Activated T-helper 9 cell treated with anti-CD3 and anti-CD28 coated beads, Interleukin-2, amount 50 U/mL, for 16 hours (primary cell): ENCODE results near the gene HMOX1.
"Not testable (repeated sequence)": the region's sequence is repeated elsewhere in the genome, so short reads cannot be mapped to it uniquely, and the experiment has no call there.

Experiments used
- DNase-seq: peaks from one replicate; pipeline ENCODE4 v3.0.0-alpha.2; 2020; ENCODE audit warnings: low read depth

The HMOX1 gene

DNA sequence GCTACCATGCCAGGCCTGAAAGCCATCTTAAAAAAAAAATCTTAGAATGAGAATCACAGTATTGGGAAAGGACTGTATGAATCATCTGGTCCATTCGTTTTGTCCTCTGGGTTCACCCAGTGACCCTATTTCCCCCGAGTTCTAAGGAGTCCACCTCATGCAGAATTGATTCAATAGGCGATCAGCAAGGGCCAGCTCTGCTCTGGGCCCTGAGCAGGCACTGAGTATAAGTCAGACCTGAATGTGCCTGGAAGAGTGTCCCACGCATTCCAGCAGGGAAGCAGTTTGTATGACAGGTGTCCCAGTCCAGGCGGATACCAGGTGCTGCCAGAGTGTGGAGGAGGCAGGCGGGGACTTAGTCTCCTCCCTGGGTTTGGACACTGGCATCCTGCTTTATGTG lies 883 bp upstream of the HMOX1 start:
- no peak for DNase-seq

DNA sequence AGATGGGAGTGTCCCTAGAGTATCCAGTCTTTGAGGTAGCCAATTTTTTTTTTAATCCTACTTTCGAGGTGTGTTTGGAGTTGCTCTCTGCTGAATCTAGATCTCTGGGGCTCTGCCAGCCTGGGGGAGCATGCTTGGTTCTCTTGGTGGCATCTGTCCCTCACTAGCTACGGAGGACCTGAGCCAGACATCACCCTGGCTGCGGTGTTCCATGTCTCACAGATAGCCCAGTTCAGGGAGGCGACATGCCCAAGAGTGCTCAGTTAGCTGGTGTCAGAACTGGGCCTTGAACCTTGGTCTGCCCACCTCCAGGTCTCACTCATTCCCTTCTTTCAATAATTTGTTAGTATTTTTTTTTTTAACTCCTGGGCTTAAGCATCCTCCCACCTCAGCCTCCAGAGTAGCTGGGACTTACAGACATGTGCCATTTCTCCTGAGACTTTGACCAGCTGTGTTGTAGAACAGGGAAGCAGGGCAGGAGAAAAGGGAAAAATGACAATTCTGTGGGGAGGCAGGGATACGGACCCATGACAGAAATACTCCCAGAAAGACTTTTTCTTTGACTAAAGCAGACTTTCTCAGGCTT lies 621 bp downstream of the HMOX1 start:
- no peak for DNase-seq

DNA sequence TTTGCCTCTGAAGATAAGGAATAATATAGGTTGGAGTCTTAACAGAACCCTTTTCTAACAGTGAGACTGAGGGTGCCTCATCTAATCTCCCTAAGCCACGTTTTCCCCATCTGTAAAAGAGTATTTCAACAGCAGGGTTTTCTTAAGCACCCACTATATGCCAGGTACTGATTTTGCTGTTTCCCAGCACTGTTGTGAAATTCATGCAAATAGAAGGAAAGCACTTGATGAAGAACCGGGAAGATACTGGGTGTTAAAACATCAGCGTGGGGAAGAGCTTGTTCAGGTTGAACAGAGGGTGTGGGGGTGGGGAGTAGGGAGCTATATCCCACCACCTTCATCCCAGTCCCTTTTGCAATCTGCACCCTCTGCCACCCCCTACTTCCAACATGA lies 2.8 kb downstream of the HMOX1 start:
- DNase-seq: no peak

DNA sequence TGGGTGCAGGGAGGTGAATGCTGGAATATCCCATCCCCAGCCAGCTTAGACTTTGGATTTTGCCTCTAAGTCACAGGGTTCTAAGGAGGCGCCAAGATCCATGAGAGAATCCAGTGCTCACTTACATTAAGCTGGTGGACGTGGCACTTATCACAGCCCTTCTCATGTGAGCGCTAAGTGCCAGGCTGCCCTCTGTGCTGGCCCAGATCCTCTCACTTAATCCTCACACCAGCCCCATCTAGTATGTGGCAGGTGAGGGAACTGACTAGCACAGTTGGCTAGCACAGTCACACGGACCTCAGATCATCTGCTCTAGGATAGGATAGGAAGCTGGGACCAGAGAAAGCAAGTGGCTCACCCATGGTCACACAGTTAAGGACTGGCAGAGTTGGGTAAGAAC lies 3.6 kb downstream of the HMOX1 start:
- DNase-seq: no peak

DNA sequence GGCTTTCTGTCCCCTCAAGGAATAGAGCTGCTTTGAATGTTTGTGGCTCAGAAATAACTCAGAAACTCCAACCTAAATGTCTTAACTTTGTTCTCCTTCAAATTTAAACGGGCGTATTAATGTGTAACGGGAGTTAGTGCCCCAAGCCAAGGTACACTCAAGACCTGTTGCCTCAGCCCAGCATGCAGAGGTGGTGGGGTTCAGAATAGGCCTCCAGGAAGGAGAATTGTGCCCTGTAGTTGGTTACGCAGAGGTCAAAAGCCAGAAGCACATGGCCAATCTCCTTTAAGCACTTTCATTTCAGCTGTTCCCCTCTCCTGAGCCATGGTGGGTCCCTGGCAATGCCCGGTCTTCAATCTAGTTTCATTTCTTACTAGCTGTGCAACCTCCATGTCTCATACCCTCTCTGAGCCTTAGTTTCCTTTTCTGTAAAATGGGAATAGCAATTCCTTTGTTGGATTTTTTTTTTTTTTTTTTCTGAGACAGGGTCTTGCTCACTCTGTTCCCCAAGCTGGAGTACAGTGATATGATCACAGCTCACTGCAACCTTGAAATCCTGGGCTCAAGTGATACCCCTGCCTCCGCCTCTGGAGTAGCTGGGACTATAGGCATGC lies 4.2 kb downstream of the HMOX1 start:
- no peak for DNase-seq

DNA sequence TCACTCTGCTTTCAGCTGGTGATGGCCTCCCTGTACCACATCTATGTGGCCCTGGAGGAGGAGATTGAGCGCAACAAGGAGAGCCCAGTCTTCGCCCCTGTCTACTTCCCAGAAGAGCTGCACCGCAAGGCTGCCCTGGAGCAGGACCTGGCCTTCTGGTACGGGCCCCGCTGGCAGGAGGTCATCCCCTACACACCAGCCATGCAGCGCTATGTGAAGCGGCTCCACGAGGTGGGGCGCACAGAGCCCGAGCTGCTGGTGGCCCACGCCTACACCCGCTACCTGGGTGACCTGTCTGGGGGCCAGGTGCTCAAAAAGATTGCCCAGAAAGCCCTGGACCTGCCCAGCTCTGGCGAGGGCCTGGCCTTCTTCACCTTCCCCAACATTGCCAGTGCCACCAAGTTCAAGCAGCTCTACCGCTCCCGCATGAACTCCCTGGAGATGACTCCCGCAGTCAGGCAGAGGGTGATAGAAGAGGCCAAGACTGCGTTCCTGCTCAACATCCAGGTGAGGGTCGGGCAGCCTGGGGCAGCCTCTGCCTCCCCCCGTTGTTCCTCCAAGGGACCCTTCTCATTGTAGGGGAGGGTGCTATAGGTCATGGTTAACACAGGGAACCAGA lies 5.9 kb downstream of the HMOX1 start:
- no peak for DNase-seq

DNA sequence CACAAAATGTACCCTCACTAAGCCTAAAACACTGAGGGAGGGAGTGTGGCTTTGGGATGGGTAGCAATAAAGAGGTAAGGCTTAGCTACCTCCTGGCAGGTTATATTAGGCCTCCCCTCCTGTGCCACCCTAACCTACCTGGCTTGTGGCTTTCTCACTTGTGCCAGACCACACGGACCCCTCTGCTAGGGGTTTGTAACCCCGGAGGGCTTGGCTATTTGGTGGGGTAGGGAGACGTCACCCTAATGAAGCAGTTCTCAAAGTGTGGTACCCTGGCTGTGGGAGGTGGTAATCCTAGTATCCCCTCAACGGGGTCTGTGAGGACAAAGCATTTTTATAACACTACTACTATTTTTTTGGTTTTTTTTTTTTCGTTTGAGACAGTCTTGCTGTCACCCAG lies 10.0 kb downstream of the HMOX1 start:
- no peak for DNase-seq

DNA sequence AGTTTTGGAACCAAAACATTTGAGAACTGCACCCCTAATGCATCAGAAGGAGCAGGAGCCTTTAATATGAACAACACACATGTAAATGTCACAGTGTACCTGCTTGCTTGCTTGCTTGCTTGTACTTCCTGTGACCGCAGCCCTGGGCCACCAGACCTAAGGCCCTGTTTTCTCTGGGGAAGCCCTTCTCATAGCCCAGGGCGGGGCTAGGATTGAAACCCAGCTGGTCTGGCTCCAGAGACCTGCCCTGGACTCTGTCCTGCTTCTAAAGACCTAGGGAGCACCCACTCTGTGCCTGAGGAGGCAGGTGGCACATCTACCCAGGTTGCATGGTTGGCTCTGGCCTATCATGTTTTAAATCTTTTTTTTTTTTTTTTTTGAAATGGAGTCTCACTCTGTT lies 11.5 kb downstream of the HMOX1 start:
- DNase-seq: no peak

DNA sequence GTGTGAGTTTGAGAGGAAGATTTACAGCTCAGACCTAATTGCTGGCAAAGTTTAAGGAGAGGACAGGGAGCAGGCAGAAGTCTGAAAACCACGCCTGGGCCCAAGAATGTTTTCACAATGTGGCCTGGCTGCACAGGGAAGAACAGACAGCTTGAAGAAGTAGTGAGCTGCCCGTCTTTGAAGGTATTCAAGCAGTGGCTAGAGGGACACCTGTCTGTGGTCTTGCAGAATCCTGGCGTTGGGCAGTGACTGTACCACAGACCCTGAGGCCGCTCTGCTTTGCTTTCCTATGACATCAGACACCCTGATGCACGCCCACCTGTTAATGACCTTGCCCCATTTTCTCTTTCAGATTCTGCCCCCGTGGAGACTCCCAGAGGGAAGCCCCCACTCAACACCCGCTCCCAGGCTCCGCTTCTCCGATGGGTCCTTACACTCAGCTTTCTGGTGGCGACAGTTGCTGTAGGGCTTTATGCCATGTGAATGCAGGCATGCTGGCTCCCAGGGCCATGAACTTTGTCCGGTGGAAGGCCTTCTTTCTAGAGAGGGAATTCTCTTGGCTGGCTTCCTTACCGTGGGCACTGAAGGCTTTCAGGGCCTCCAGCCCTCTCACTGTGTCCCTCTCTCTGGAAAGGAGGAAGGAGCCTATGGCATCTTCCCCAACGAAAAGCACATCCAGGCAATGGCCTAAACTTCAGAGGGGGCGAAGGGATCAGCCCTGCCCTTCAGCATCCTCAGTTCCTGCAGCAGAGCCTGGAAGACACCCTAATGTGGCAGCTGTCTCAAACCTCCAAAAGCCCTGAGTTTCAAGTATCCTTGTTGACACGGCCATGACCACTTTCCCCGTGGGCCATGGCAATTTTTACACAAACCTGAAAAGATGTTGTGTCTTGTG lies 12.5 kb downstream of the HMOX1 start:
- DNase-seq: no peak

DNA sequence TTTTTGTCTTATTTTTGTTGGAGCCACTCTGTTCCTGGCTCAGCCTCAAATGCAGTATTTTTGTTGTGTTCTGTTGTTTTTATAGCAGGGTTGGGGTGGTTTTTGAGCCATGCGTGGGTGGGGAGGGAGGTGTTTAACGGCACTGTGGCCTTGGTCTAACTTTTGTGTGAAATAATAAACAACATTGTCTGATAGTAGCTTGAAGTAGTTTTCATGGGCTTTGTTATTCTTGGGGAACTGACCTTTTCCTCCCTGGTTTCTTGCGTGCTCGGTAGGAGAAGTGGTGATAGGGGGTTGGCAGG lies 13.1 kb downstream of the HMOX1 start:
- no peak for DNase-seq

DNA sequence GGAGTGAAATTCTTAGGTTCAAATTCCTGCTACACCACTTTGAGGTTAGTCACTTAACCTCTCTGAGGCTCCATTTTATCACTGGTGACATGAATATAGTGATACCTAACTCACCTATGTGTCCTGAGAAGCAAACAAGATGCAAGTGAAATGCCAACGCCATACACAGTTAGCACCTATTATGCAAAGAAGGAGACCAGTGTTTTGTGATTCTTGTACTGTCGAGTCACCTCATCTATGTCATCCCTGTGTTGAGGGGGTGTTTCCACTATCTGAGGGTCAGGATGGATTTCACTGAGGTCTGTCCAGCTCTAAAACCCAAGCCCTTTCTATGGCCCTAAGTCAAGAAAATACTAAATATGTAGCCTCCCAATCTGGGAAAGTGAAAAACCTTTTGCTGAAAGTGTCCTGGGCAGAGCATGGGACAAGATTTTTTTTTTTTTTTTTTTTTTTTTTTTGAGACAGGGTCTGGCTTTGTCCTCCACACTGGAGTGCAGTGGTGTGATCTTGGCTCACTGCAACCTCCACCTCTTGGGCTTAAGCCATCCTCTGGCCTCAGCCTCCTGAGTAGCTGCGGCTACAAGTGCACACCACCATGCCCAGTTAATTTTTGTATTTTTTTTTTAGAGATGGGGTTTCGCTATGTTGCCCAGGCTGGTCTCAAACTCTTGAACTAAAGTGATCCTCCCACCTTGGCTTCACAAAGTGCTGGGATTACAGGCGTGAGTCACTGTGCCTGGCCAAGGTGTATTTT lies 14.1 kb downstream of the HMOX1 start:
- no peak for DNase-seq

DNA sequence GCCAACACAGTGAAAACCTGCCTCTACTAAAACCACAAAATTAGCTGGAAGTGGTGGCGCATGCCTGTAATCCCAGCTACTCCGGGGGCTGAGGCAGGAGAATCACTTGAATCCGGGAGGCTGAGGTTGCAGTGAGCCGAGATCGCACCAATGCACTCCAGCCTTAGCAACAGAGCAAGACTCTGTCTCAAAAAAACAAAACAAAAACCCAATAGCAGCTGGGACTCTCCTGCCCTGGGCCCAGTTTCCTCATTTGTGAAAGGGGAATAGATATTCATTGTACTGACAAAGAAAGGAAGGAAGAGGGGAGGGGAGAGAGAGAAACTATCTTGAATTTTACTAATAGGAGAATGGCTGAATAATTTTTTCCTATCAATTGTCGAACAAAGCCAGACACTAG lies 15.7 kb downstream of the HMOX1 start:
- DNase-seq: not testable (repeated sequence)

DNA sequence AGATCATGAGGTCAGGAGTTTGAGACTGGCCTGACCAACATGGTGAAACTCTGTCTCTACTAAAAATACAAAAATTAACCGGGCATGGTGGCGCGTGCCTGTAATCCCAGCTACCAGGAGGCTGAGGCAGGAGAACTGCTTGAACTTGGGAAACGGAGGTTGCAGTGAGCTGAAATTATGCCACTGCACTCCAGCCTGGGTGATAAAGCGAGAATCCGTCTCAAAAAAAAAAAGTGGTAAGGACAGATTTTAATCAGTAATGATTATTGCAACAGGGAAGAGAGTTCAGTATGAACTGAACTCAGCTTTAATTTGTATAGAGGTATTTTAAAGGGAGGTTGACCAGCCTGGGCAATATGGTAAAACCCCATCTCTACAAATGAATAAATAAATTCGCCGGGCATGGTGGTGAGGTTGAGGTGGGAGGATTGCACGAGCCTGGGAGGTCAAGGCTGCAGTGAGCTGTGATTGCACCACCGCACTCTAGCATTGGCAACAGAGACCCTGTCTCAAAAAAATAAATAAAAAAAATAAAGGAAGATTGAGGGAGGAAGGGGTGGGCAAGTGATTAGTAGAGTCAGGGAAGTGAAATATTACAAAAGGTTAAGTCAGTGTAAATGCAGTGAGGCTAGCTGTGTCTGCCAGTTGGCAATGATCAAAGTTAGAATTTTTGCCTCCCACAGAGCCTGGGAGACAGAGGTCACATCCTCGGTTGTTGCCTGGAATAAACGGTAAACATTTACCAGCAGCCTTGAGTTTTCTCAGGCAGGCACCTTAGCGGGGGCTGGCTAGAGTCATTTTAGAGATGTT lies 16.4 kb downstream of the HMOX1 start:
- DNase-seq: no peak

DNA sequence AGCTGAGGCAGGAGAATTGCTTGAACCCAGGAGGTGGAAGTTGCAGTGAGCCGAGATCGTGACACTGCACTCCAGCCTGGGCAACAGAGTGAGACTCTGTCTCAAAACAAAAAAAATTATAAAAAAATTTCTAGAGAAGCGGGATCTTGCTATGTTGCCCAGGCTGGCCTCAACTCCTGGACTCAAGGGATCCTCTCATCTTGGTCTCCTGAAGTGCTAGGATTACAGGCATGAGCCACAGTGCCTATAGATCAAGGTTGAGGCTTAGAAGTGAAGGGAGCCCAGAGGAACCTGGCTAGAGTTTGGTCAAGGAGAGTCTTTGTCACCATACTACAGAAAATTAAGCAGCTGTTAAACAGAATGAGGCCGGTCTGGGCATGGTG lies 17.7 kb downstream of the HMOX1 start:
- no peak for DNase-seq

DNA sequence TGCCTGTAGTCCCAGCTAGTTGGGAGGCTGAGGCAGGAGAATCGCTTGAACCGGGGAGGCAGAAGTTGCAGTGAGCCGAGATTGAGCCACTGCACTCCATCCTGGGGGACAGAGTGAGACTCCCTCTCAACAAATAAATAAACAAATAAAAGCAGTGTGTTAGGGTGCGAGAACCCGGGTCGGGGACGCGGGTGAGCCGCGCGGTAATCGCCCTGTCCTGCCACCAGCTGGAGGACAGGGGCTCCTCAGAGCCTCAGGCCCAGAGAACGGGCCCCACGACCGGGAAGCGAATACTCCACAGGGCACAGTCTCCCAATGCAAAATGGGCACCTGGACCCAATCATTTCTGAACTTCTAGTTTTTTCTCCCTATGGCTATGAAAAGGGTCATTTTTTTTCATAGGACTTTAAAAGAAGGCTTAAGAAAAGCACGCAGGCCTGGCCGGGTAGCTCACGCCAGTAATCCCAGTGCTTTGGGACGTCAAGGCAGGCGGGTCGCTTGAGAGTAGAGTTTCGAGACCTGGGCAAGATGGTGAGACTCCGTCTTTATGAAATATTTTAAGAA lies 18.3 kb downstream of the HMOX1 start:
- no peak for DNase-seq

DNA sequence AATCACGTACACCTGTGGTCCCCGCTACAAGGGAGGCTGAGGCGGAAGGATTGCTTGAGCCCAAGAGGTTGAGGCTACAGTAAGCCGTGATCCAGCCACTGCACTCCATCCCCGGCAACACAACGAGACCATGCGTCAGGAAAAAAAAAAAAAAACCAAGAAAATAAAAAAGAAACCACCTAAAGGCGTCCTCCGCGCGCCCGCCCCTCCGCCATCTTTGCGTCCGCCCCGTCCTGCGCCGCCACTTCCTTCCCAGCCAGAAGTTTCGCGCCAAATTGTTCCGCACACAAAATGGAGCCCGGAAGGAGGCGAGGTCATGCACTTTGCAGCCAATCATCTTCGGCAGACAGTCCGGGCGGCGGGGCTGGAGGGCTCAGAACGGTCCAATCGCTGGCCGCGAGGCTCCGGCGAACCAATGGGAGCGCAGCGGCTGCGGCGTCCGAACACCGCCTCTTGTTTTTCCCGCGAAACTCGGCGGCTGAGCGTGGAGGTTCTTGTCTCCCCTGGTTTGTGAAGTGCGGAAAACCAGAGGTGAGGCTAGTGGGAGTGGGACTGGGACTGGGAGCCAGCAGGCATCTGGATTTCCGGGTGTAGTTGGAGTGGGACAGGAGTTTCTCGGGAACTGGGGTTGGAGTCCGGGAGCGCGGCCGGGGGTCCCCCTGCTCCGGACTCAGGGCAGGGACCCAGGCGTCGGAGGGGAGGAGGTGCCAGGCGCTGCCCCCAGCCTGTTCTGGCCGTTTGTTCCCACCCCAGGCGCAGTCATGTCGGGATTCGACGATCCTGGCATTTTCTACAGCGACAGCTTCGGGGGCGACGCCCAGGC lies 19.0 kb downstream of the HMOX1 start, which contains the start of gene MCM5:
Gene MCM5 (plus strand): TSS at position 463 of the 823 bp plus-strand sequence. CDS start 299 bp downstream, at position 762.
- peak; percentile 95 for DNase-seq

DNA sequence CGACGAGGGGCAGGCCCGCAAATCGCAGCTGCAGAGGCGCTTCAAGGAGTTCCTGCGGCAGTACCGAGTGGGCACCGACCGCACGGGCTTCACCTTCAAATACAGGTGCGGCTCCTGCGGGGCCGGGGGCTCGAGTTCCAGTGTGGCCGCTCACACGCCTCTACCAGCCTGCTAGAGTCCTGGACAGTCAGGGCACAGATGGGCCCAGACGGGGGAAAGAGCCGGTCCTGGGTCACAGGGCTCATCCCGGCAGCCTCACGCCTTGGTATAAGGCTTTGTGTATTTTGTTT lies 19.6 kb downstream of the HMOX1 start:
- DNase-seq: no peak

DNA sequence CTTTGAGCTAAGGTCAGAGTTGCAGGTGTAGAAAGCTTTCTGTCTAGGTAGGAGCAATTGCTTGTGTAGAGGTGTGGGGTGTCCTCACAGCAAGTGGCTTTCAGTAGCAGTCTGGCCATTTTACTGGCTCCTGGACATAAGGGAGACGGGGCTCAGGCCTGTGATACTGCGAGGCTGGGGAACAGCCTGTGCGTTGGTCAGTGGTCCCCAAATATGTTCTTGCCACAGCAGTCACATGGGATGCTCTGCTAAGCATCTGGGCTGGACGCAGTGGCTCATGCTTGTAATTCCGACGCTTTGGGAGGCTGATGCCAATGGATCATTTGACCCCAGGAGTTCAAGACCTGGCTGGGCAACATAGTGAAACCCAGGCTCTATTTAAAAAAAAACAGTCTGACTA lies 21.0 kb downstream of the HMOX1 start:
- DNase-seq: no peak

DNA sequence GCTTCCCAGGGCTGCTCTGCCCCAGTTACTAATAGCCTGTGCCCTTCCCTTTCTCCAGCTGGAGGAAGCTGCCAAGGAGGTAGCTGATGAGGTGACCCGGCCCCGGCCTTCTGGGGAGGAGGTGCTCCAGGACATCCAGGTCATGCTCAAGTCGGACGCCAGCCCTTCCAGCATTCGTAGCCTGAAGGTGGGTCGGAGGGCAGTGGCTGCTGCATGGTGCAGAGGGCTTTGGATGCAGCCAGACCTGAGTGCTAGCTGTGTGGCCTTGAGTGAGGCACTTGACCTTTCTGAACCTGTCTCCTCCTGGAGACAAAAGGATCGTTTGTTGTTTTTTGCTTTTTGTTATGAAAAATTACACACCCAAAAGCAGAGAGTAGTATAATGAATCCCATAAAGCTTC lies 22.5 kb downstream of the HMOX1 start:
- no peak for DNase-seq

DNA sequence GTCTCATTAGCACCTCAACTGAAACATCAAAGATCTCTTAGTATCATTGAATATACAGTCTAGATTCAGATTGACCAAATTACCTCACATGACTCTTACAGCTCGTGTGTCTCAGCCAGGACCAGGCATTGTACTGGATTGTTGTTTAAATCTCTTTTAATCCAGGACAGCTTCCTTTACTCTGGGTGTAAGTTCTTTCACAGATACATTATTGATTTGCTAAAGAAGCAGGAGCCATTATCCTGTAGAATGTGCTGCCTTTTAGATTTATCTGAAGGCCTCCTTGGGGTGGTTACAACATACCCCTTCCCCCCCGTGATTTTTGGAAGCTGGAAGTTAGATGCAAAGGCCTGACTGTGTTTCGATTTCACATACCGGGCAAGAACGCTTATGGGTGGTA lies 23.3 kb downstream of the HMOX1 start:
- DNase-seq: no peak
